Nephron progenitor cell (in vitro differentiated cells): ENCODE results near the gene GP2.

Experiments
- DNase-seq: peaks from one replicate; pipeline ENCODE4 v3.0.0; 2021
- H3K27ac Mint-ChIP-seq: 2 replicates; pipeline ENCODE4 v1.8.0; 2021; ENCODE audit warnings: mild to moderate bottlenecking, moderate library complexity, mixed read lengths
- H3K27me3 Mint-ChIP-seq: 2 replicates; pipeline ENCODE4 v1.8.0; 2021; ENCODE audit warnings: mild to moderate bottlenecking, low read depth, mixed read lengths; ENCODE audit not compliant: poor library complexity
- H3K36me3 Mint-ChIP-seq: 2 replicates; pipeline ENCODE4 v1.8.0; 2021; ENCODE audit warnings: low read depth, mixed read lengths
- H3K4me1 Mint-ChIP-seq: 2 replicates; pipeline ENCODE4 v1.8.0; 2021; ENCODE audit warnings: mixed read lengths
- H3K4me3 Mint-ChIP-seq: 2 replicates; pipeline ENCODE4 v1.8.0; 2021; ENCODE audit warnings: mild to moderate bottlenecking, moderate library complexity, mixed read lengths
- H3K9me3 Mint-ChIP-seq: 2 replicates; pipeline ENCODE4 v1.8.0; 2021; ENCODE audit warnings: mild to moderate bottlenecking, moderate library complexity, mixed read lengths
- CTCF ChIP-seq: fragments of 200-600 bp; sonication (generic); IDR thresholded peaks from 2 replicates; pipeline ENCODE4 v1.5.0; 2021; ENCODE audit warnings: antibody characterized with exemption

Gene GP2

GRCh38 chr16:20318437-20318836, 8.9 kb downstream of the GP2 start:
- no peak overlapping the region for H3K4me3 Mint-ChIP-seq
- no peaks in the 10 kb centered on the region for H3K4me1 Mint-ChIP-seq

GRCh38 chr16:20318006-20318405, 9.3 kb downstream of the GP2 start:
- no peak overlapping the region for H3K27ac Mint-ChIP-seq
- H3K27me3 Mint-ChIP-seq = peaks cover 39% of the 10 kb centered on the region
- H3K36me3 Mint-ChIP-seq = no peaks in the 10 kb centered on the region
- DNase-seq = no peak
- H3K4me1 Mint-ChIP-seq = no peaks in the 10 kb centered on the region
- H3K4me3 Mint-ChIP-seq = no peak overlapping the region
- H3K9me3 Mint-ChIP-seq = no peaks in the 10 kb centered on the region
- TF ChIP-seq CTCF = no peak

More at GRCh38 chr16:20318437-20318836, 8.9 kb downstream of the GP2 start:
- no peaks in the 10 kb centered on the region for H3K9me3 Mint-ChIP-seq
- DNase-seq = no peak
- no peak for TF ChIP-seq CTCF
- peaks cover 41% of the 10 kb centered on the region for H3K27me3 Mint-ChIP-seq
- no peaks in the 10 kb centered on the region for H3K36me3 Mint-ChIP-seq
- no peak overlapping the region for H3K27ac Mint-ChIP-seq

- H3K27me3 Mint-ChIP-seq = peaks cover 34% of the 10 kb centered on the region
- H3K36me3 Mint-ChIP-seq = no peaks in the 10 kb centered on the region
- no peak for TF ChIP-seq CTCF
- no peaks in the 10 kb centered on the region for H3K9me3 Mint-ChIP-seq
- H3K27ac Mint-ChIP-seq = no peak overlapping the region
- DNase-seq = no peak
- H3K4me3 Mint-ChIP-seq = no peak overlapping the region
- H3K4me1 Mint-ChIP-seq = no peaks in the 10 kb centered on the region
Measured at GRCh38 chr16:20317117-20317516, 10.2 kb downstream of the GP2 start.

GRCh38 chr16:20316715-20317114, 10.6 kb downstream of the GP2 start:
- H3K9me3 Mint-ChIP-seq = no peaks in the 10 kb centered on the region

GRCh38 chr16:20315764-20316163, 11.5 kb downstream of the GP2 start:
- no peak for TF ChIP-seq CTCF
- Mint-ChIP-seq H3K36me3 (no peaks in the 10 kb centered on the region), H3K4me1 (no peaks in the 10 kb centered on the region), H3K9me3 (no peaks in the 10 kb centered on the region), H3K27me3 (peaks cover 34% of the 10 kb centered on the region), H3K4me3 (no peak overlapping the region), H3K27ac (no peak overlapping the region)
- no peak for DNase-seq

More at GRCh38 chr16:20316715-20317114, 10.6 kb downstream of the GP2 start:
- peaks cover 34% of the 10 kb centered on the region for H3K27me3 Mint-ChIP-seq
- no peak for DNase-seq
- no peaks in the 10 kb centered on the region for H3K36me3 Mint-ChIP-seq
- H3K4me1 Mint-ChIP-seq = no peaks in the 10 kb centered on the region
- no peak overlapping the region for H3K4me3 Mint-ChIP-seq
- H3K27ac Mint-ChIP-seq = no peak overlapping the region
- TF ChIP-seq CTCF = no peak

GRCh38 chr16:20314575-20314974, 12.7 kb downstream of the GP2 start:
- no peak overlapping the region for H3K4me3 Mint-ChIP-seq
- H3K27ac Mint-ChIP-seq = no peak overlapping the region
- peaks cover 34% of the 10 kb centered on the region for H3K27me3 Mint-ChIP-seq
- DNase-seq = no peak
- no peak for TF ChIP-seq CTCF
- no peaks in the 10 kb centered on the region for H3K9me3 Mint-ChIP-seq
- no peaks in the 10 kb centered on the region for H3K4me1 Mint-ChIP-seq
- H3K36me3 Mint-ChIP-seq = no peaks in the 10 kb centered on the region
